Breast epithelium (tissue), 4 donors: ENCODE data around the gene HPN. TPM values are rescaled to one million over a fixed set of nuclear protein-coding genes. Genes with fewer than 3 reads are reported as not detected.

Source experiments
- DNase-seq, 2 donors: peaks; one replicate each; pipeline ENCODE4 v3.0.0-alpha.2; 2019; ENCODE audit warnings: low spot score in 2 of 2
- H3K27ac ChIP-seq, 2 donors: fragments of 200-600 bp; sonication (generic) in 1 of 2; one replicate each; pipeline ENCODE4 v1.5.1; 2016 to 2019; ENCODE audit warnings: mild to moderate bottlenecking in 1 of 2
- H3K27me3 ChIP-seq, 2 donors: fragments of 200-600 bp; sonication (generic) in 1 of 2; one replicate each; pipeline versions ENCODE4 v1.5.1 to v1.6.0; 2017 to 2019; ENCODE audit warnings: control low read depth in 1 of 2, mild to moderate bottlenecking in 1 of 2
- H3K36me3 ChIP-seq: fragments of 200-600 bp; one replicate; pipeline ENCODE4 v1.5.1; 2019
- H3K4me1 ChIP-seq, 2 donors: fragments of 200-600 bp; sonication (generic); one replicate each; pipeline ENCODE4 v1.5.1; 2016 to 2019; ENCODE audit warnings: control low read depth in 1 of 2
- H3K4me3 ChIP-seq, 3 donors: fragments of 200-600 bp; sonication (generic); 1 replicate in 2 of 3; 2 replicates in 1 of 3; pipeline ENCODE4 v1.5.1; 2016 to 2019; ENCODE audit warnings: mild to moderate bottlenecking in 3 of 3, moderate library complexity in 2 of 3
- H3K9me3 ChIP-seq, 2 donors: fragments of 200-600 bp; sonication (generic) in 1 of 2; one replicate each; pipeline ENCODE4 v1.5.1; 2016 to 2019; ENCODE audit warnings: control low read depth in 1 of 2
- CTCF ChIP-seq, 3 donors: fragments of 450-650 bp; IDR thresholded peaks; one replicate each; pipeline ENCODE4 v1.5.1; 2016 to 2017; ENCODE audit warnings: antibody characterized with exemption in 3 of 3, mild to moderate bottlenecking in 3 of 3, moderate library complexity in 3 of 3
- POLR2A ChIP-seq: fragments of 450-650 bp; IDR thresholded peaks from one replicate; pipeline ENCODE4 v1.6.1; 2016; ENCODE audit warnings: antibody characterized with exemption, mild to moderate bottlenecking, moderate library complexity
- POLR2AphosphoS5 ChIP-seq, 3 donors: sonication (generic); formaldehyde crosslinking; IDR thresholded peaks; one replicate each; pipeline ENCODE4 v1.6.1; 2017; ENCODE audit warnings: antibody characterized with exemption in 3 of 3
- intact Hi-C: fragments of 100-400 bp; cut with DNase I; formaldehyde crosslinking; loops from one replicate; pipeline ENCODE4 v1.15.1; 2023; ENCODE audit warnings: low total_unique reads
- total RNA-seq, 3 donors: library from RNA; depleted of rRNA; stranded (reverse); fragments of >200 nt; gene quantifications; one replicate each; pipeline ENCODE4 v1.1.0, GENCODE V29; 2016

The HPN gene
- total RNA-seq, 3 donors from 2014 or later, result 1.8 to 18.0 (median 8.5) TPM

GRCh38 chr19:35059006-35059798 lies 17.7 kb downstream of the HPN start:
- H3K36me3 ChIP-seq, result no peaks in the 10 kb centered on the region
- TF ChIP-seq POLR2AphosphoS5 (IDR thresholded peaks at IDR 0.05), result no peak
- no peak for TF ChIP-seq POLR2A
- TF ChIP-seq CTCF (IDR thresholded peaks at IDR 0.05), result no peak
- intact Hi-C loops, result no loop called here
- H3K27ac ChIP-seq, result no peak overlapping the region
- no peak for DNase-seq
- H3K9me3 ChIP-seq, result no peaks in the 10 kb centered on the region
- H3K27me3 ChIP-seq, result no peaks in the 10 kb centered on the region
- no peaks in the 10 kb centered on the region for H3K4me1 ChIP-seq
- no peak overlapping the region for H3K4me3 ChIP-seq

GRCh38 chr19:35059799-35060091 lies 18.2 kb downstream of the HPN start:
- no peaks in the 10 kb centered on the region for H3K9me3 ChIP-seq
- no peaks in the 10 kb centered on the region for H3K36me3 ChIP-seq
- no peaks in the 10 kb centered on the region for H3K27me3 ChIP-seq
- no peaks in the 10 kb centered on the region for H3K4me1 ChIP-seq
- DNase-seq, result no peak
- no peak overlapping the region for H3K27ac ChIP-seq
- intact Hi-C loops, result no loop called here
- no peak overlapping the region for H3K4me3 ChIP-seq
- TF ChIP-seq POLR2AphosphoS5 (IDR thresholded peaks at IDR 0.05) (no peak), CTCF (IDR thresholded peaks at IDR 0.05) (no peak)

- intact Hi-C loops, result no loop called here
- Histone ChIP-seq H3K9me3 (no peaks in the 10 kb centered on the region), H3K27ac (no peak overlapping the region), H3K4me3 (no peak overlapping the region), H3K27me3 (no peaks in the 10 kb centered on the region), H3K4me1 (no peaks in the 10 kb centered on the region), H3K36me3 (no peaks in the 10 kb centered on the region)
- DNase-seq, result no peak
- no peak for TF ChIP-seq CTCF (IDR thresholded peaks at IDR 0.05)
- no peak for TF ChIP-seq POLR2AphosphoS5 (IDR thresholded peaks at IDR 0.05)
- no peak for TF ChIP-seq POLR2A
These were observed 18.8 kb downstream of the HPN start for GRCh38 chr19:35060160-35060855.

- no peak overlapping the region for H3K27ac ChIP-seq
- intact Hi-C loops, result no loop called here
- H3K9me3 ChIP-seq, result no peaks in the 10 kb centered on the region
- no peaks in the 10 kb centered on the region for H3K27me3 ChIP-seq
- TF ChIP-seq CTCF (IDR thresholded peaks at IDR 0.05) (no peak), POLR2A (no peak), POLR2AphosphoS5 (IDR thresholded peaks at IDR 0.05) (no peak)
- no peak overlapping the region for H3K4me3 ChIP-seq
- no peak for DNase-seq
- no peaks in the 10 kb centered on the region for H3K4me1 ChIP-seq
- no peaks in the 10 kb centered on the region for H3K36me3 ChIP-seq
These were observed 20.3 kb downstream of the HPN start for GRCh38 chr19:35061583-35062373.

GRCh38 chr19:35062942-35063341 lies 21.4 kb downstream of the HPN start:
- TF ChIP-seq POLR2A (no peak), POLR2AphosphoS5 (IDR thresholded peaks at IDR 0.05) (no peak), CTCF (IDR thresholded peaks at IDR 0.05) (no peak)
- H3K27ac ChIP-seq, result no peak overlapping the region
- no peaks in the 10 kb centered on the region for H3K4me1 ChIP-seq
- DNase-seq, result no peak
- no peaks in the 10 kb centered on the region for H3K27me3 ChIP-seq
- intact Hi-C loops, result no loop called here
- no peaks in the 10 kb centered on the region for H3K9me3 ChIP-seq
- no peaks in the 10 kb centered on the region for H3K36me3 ChIP-seq
- H3K4me3 ChIP-seq, result no peak overlapping the region
